Measurements from ENCODE around the gene FHOD3. TPM values are rescaled to one million over a fixed set of nuclear protein-coding genes. Genes with fewer than 3 reads are reported as not detected.

Gene FHOD3
- total and polyA plus RNA-seq, 2 donors = 0.90 to 4.1 TPM

- Histone ChIP-seq H3K4me3 (ENCODE audit: low read length in 2 of 2) (no peak overlapping the region), H3K27me3 (ENCODE audit: control insufficient read depth in 2 of 2, insufficient read depth in 1 of 2, low read length in 1 of 2) (no peaks in the 10 kb centered on the region), H3K27ac (ENCODE audit: low read depth in 1 of 2, low read length in 1 of 2) (no peak overlapping the region), H3K36me3 (ENCODE audit: control insufficient read depth in 2 of 2, insufficient read depth in 2 of 2, low read length in 1 of 2) (no peaks in the 10 kb centered on the region), H3K9me3 (ENCODE audit: control insufficient read depth in 2 of 2, insufficient read depth in 1 of 2, low read length in 1 of 2) (no peaks in the 10 kb centered on the region), H3K4me1 (ENCODE audit: control insufficient read depth in 2 of 2, insufficient read depth in 2 of 2, low read length in 2 of 2) (no peaks in the 10 kb centered on the region)
- DNase-seq (ENCODE audit: low read depth in 6 of 9, low spot score in 9 of 9) = no peak
- WGBS = 89% methylated on average over 3 of the region's 3 CpGs
Observed at GRCh38 chr18:36411745-36412168, 114.2 kb downstream of the FHOD3 start.

- Histone ChIP-seq H3K27ac (ENCODE audit: low read depth in 1 of 2, low read length in 1 of 2) (no peak overlapping the region), H3K4me3 (ENCODE audit: low read length in 2 of 2) (no peak overlapping the region)
- 93% methylated on average over 1 of the region's 1 CpG for WGBS
Observed at GRCh38 chr18:36412778-36413177, 115.3 kb downstream of the FHOD3 start.

GRCh38 chr18:36415171-36415570, 117.7 kb downstream of the FHOD3 start:
- no peak for DNase-seq (ENCODE audit: low read depth in 6 of 9, low spot score in 9 of 9)
- H3K4me3 ChIP-seq (ENCODE audit: low read length in 2 of 2) = no peak overlapping the region
- H3K27ac ChIP-seq (ENCODE audit: low read depth in 1 of 2, low read length in 1 of 2) = no peak overlapping the region
- H3K4me1 ChIP-seq (ENCODE audit: control insufficient read depth in 2 of 2, insufficient read depth in 2 of 2, low read length in 2 of 2) = no peaks in the 10 kb centered on the region
- 100% methylated on average over 1 of the region's 1 CpG for WGBS
- no peaks in the 10 kb centered on the region for H3K36me3 ChIP-seq (ENCODE audit: control insufficient read depth in 2 of 2, insufficient read depth in 2 of 2, low read length in 1 of 2)
- no peaks in the 10 kb centered on the region for H3K9me3 ChIP-seq (ENCODE audit: control insufficient read depth in 2 of 2, insufficient read depth in 1 of 2, low read length in 1 of 2)
- no peaks in the 10 kb centered on the region for H3K27me3 ChIP-seq (ENCODE audit: control insufficient read depth in 2 of 2, insufficient read depth in 1 of 2, low read length in 1 of 2)

More at GRCh38 chr18:36412778-36413177, 115.3 kb downstream of the FHOD3 start:
- Histone ChIP-seq H3K36me3 (ENCODE audit: control insufficient read depth in 2 of 2, insufficient read depth in 2 of 2, low read length in 1 of 2) (no peaks in the 10 kb centered on the region), H3K9me3 (ENCODE audit: control insufficient read depth in 2 of 2, insufficient read depth in 1 of 2, low read length in 1 of 2) (no peaks in the 10 kb centered on the region), H3K4me1 (ENCODE audit: control insufficient read depth in 2 of 2, insufficient read depth in 2 of 2, low read length in 2 of 2) (no peaks in the 10 kb centered on the region), H3K27me3 (ENCODE audit: control insufficient read depth in 2 of 2, insufficient read depth in 1 of 2, low read length in 1 of 2) (no peaks in the 10 kb centered on the region)
- no peak for DNase-seq (ENCODE audit: low read depth in 6 of 9, low spot score in 9 of 9)

- 94% methylated on average over 2 of the region's 2 CpGs for WGBS
- Histone ChIP-seq H3K4me3 (ENCODE audit: low read length in 2 of 2) (no peak overlapping the region), H3K9me3 (ENCODE audit: control insufficient read depth in 2 of 2, insufficient read depth in 1 of 2, low read length in 1 of 2) (no peaks in the 10 kb centered on the region), H3K27me3 (ENCODE audit: control insufficient read depth in 2 of 2, insufficient read depth in 1 of 2, low read length in 1 of 2) (no peaks in the 10 kb centered on the region), H3K27ac (ENCODE audit: low read depth in 1 of 2, low read length in 1 of 2) (no peak overlapping the region), H3K36me3 (ENCODE audit: control insufficient read depth in 2 of 2, insufficient read depth in 2 of 2, low read length in 1 of 2) (no peaks in the 10 kb centered on the region), H3K4me1 (ENCODE audit: control insufficient read depth in 2 of 2, insufficient read depth in 2 of 2, low read length in 2 of 2) (no peaks in the 10 kb centered on the region)
- DNase-seq (ENCODE audit: low read depth in 6 of 9, low spot score in 9 of 9) = no peak
Observed at GRCh38 chr18:36415625-36416024, 118.1 kb downstream of the FHOD3 start.

GRCh38 chr18:36419188-36419899, 121.8 kb downstream of the FHOD3 start:
- 97% methylated on average over 3 of the region's 3 CpGs for whole genome bisulfite sequencing
- no peaks in the 10 kb centered on the region for H3K27me3 ChIP-seq (ENCODE audit: control insufficient read depth in 2 of 2, insufficient read depth in 1 of 2, low read length in 1 of 2)
- no peaks in the 10 kb centered on the region for H3K36me3 ChIP-seq (ENCODE audit: control insufficient read depth in 2 of 2, insufficient read depth in 2 of 2, low read length in 1 of 2)
- DNase-seq (ENCODE audit: low read depth in 6 of 9, low spot score in 9 of 9) = no peak
- H3K4me1 ChIP-seq (ENCODE audit: control insufficient read depth in 2 of 2, insufficient read depth in 2 of 2, low read length in 2 of 2) = no peaks in the 10 kb centered on the region
- H3K9me3 ChIP-seq (ENCODE audit: control insufficient read depth in 2 of 2, insufficient read depth in 1 of 2, low read length in 1 of 2) = no peaks in the 10 kb centered on the region
- no peak overlapping the region for H3K27ac ChIP-seq (ENCODE audit: low read depth in 1 of 2, low read length in 1 of 2)
- H3K4me3 ChIP-seq (ENCODE audit: low read length in 2 of 2) = no peak overlapping the region

GRCh38 chr18:36419900-36420531, 122.5 kb downstream of the FHOD3 start:
- WGBS = 95% methylated on average over 7 of the region's 7 CpGs
- no peaks in the 10 kb centered on the region for H3K9me3 ChIP-seq (ENCODE audit: control insufficient read depth in 2 of 2, insufficient read depth in 1 of 2, low read length in 1 of 2)
- no peak overlapping the region for H3K27ac ChIP-seq (ENCODE audit: low read depth in 1 of 2, low read length in 1 of 2)
- no peaks in the 10 kb centered on the region for H3K36me3 ChIP-seq (ENCODE audit: control insufficient read depth in 2 of 2, insufficient read depth in 2 of 2, low read length in 1 of 2)
- no peak overlapping the region for H3K4me3 ChIP-seq (ENCODE audit: low read length in 2 of 2)
- peak in 2 of 9 donors; percentile 5 to 41 for DNase-seq (ENCODE audit: low read depth in 6 of 9, low spot score in 9 of 9)
- no peaks in the 10 kb centered on the region for H3K27me3 ChIP-seq (ENCODE audit: control insufficient read depth in 2 of 2, insufficient read depth in 1 of 2, low read length in 1 of 2)
- no peaks in the 10 kb centered on the region for H3K4me1 ChIP-seq (ENCODE audit: control insufficient read depth in 2 of 2, insufficient read depth in 2 of 2, low read length in 2 of 2)

GRCh38 chr18:36420826-36421225, 123.3 kb downstream of the FHOD3 start:
- H3K36me3 ChIP-seq (ENCODE audit: control insufficient read depth in 2 of 2, insufficient read depth in 2 of 2, low read length in 1 of 2) = no peaks in the 10 kb centered on the region
- no peak overlapping the region for H3K27ac ChIP-seq (ENCODE audit: low read depth in 1 of 2, low read length in 1 of 2)
- WGBS = 13% methylated on average over 1 of the region's 1 CpG

GRCh38 chr18:36424741-36425142, 127.2 kb downstream of the FHOD3 start:
- no peaks in the 10 kb centered on the region for H3K36me3 ChIP-seq (ENCODE audit: control insufficient read depth in 2 of 2, insufficient read depth in 2 of 2, low read length in 1 of 2)
- DNase-seq (ENCODE audit: low read depth in 6 of 9, low spot score in 9 of 9) = no peak
- no peaks in the 10 kb centered on the region for H3K4me1 ChIP-seq (ENCODE audit: control insufficient read depth in 2 of 2, insufficient read depth in 2 of 2, low read length in 2 of 2)
- no peaks in the 10 kb centered on the region for H3K27me3 ChIP-seq (ENCODE audit: control insufficient read depth in 2 of 2, insufficient read depth in 1 of 2, low read length in 1 of 2)
- H3K27ac ChIP-seq (ENCODE audit: low read depth in 1 of 2, low read length in 1 of 2) = no peak overlapping the region
- H3K4me3 ChIP-seq (ENCODE audit: low read length in 2 of 2) = no peak overlapping the region
- H3K9me3 ChIP-seq (ENCODE audit: control insufficient read depth in 2 of 2, insufficient read depth in 1 of 2, low read length in 1 of 2) = no peaks in the 10 kb centered on the region
- 92% methylated on average over 4 of the region's 4 CpGs for WGBS

More at GRCh38 chr18:36420826-36421225, 123.3 kb downstream of the FHOD3 start:
- H3K4me1 ChIP-seq (ENCODE audit: control insufficient read depth in 2 of 2, insufficient read depth in 2 of 2, low read length in 2 of 2) = no peaks in the 10 kb centered on the region
- no peak for DNase-seq (ENCODE audit: low read depth in 6 of 9, low spot score in 9 of 9)
- H3K9me3 ChIP-seq (ENCODE audit: control insufficient read depth in 2 of 2, insufficient read depth in 1 of 2, low read length in 1 of 2) = no peaks in the 10 kb centered on the region
- no peaks in the 10 kb centered on the region for H3K27me3 ChIP-seq (ENCODE audit: control insufficient read depth in 2 of 2, insufficient read depth in 1 of 2, low read length in 1 of 2)
- H3K4me3 ChIP-seq (ENCODE audit: low read length in 2 of 2) = no peak overlapping the region

- no peak overlapping the region for H3K27ac ChIP-seq (ENCODE audit: low read depth in 1 of 2, low read length in 1 of 2)
- no peak overlapping the region for H3K4me3 ChIP-seq (ENCODE audit: low read length in 2 of 2)
- H3K36me3 ChIP-seq (ENCODE audit: control insufficient read depth in 2 of 2, insufficient read depth in 2 of 2, low read length in 1 of 2) = no peaks in the 10 kb centered on the region
- no peaks in the 10 kb centered on the region for H3K4me1 ChIP-seq (ENCODE audit: control insufficient read depth in 2 of 2, insufficient read depth in 2 of 2, low read length in 2 of 2)
- DNase-seq (ENCODE audit: low read depth in 6 of 9, low spot score in 9 of 9) = no peak
- WGBS = 98% methylated on average over 3 of the region's 3 CpGs
- H3K27me3 ChIP-seq (ENCODE audit: control insufficient read depth in 2 of 2, insufficient read depth in 1 of 2, low read length in 1 of 2) = no peaks in the 10 kb centered on the region
- H3K9me3 ChIP-seq (ENCODE audit: control insufficient read depth in 2 of 2, insufficient read depth in 1 of 2, low read length in 1 of 2) = no peaks in the 10 kb centered on the region
Observed at GRCh38 chr18:36427369-36427768, 129.9 kb downstream of the FHOD3 start.

All from thymus (tissue), 11 donors.